Neutrophil (primary cell): ENCODE data around the gene SFXN5.

Source experiments
- H3K27ac ChIP-seq: fragments of 200-600 bp; sonication (generic); 2 replicates; pipeline ENCODE4 v1.5.1; 2016; ENCODE audit warnings: mild to moderate bottlenecking, moderate library complexity
- H3K27me3 ChIP-seq: fragments of 200-600 bp; sonication (generic); 2 replicates; pipeline ENCODE4 v1.6.0; 2016; ENCODE audit warnings: mild to moderate bottlenecking
- H3K36me3 ChIP-seq: fragments of 200-600 bp; sonication (generic); 2 replicates; pipeline ENCODE4 v1.5.1; 2017
- H3K4me1 ChIP-seq, 2 experiments: fragments of 200-600 bp in 1 of 2; sonication (generic) in 1 of 2; 1 replicate in 1 of 2; 2 replicates in 1 of 2; pipeline versions ENCODE4 v1.5.1 to v1.6.1; 2013 to 2016; ENCODE audit warnings: low read depth in 1 of 2, low read length in 1 of 2, mild to moderate bottlenecking in 1 of 2, moderate library complexity in 1 of 2; ENCODE audit not compliant: control insufficient read depth in 1 of 2, insufficient read depth in 1 of 2
- H3K4me3 ChIP-seq, 2 experiments: fragments of 200-600 bp in 1 of 2; sonication (generic) in 1 of 2; 1 replicate in 1 of 2; 2 replicates in 1 of 2; pipeline ENCODE4 v1.5.1; 2013 to 2016; ENCODE audit warnings: low read depth in 1 of 2, low read length in 1 of 2, mild to moderate bottlenecking in 1 of 2, moderate library complexity in 1 of 2
- H3K9me3 ChIP-seq: fragments of 200-600 bp; sonication (generic); 2 replicates; pipeline ENCODE4 v1.5.1; 2016
- TF ChIP-seq, protein P1 (sequence below): fragments of 200-600 bp; sonication (generic); IDR thresholded peaks from 2 replicates; pipeline ENCODE4 v1.5.1; 2016; ENCODE audit warnings: antibody characterized with exemption

SFXN5 gene

DNA sequence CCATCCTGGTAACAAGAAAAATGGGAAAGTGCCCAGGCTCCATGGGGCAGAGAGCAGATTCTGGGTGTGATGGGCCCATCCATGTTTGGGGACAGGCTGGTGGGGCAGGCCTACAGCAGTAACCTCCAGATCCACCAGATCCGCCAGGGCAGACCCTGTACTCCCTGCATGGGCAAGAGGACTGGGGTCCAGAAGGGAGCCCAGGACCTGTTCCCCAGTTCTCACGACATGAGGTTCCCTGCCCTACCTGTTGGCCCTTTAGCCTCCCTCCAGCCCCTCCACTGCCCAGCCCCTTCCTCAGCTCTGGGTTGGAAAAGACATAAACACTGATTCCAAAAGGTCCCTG is 115.5 kb downstream of the SFXN5 start:
- no peaks in the 10 kb centered on the region for H3K27me3 ChIP-seq
- H3K36me3 ChIP-seq = peaks cover 98% of the 10 kb centered on the region
- H3K4me1 ChIP-seq = no peaks in the 10 kb centered on the region
- TF ChIP-seq, protein P1, sequence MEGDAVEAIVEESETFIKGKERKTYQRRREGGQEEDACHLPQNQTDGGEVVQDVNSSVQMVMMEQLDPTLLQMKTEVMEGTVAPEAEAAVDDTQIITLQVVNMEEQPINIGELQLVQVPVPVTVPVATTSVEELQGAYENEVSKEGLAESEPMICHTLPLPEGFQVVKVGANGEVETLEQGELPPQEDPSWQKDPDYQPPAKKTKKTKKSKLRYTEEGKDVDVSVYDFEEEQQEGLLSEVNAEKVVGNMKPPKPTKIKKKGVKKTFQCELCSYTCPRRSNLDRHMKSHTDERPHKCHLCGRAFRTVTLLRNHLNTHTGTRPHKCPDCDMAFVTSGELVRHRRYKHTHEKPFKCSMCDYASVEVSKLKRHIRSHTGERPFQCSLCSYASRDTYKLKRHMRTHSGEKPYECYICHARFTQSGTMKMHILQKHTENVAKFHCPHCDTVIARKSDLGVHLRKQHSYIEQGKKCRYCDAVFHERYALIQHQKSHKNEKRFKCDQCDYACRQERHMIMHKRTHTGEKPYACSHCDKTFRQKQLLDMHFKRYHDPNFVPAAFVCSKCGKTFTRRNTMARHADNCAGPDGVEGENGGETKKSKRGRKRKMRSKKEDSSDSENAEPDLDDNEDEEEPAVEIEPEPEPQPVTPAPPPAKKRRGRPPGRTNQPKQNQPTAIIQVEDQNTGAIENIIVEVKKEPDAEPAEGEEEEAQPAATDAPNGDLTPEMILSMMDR = no peak
- no peak overlapping the region for H3K27ac ChIP-seq
- H3K9me3 ChIP-seq = no peaks in the 10 kb centered on the region
- no peak overlapping the region for H3K4me3 ChIP-seq

GRCh38 chr2:72955228-72956049 is 116.1 kb downstream of the SFXN5 start:
- TF ChIP-seq, protein P1 = no peak
- Histone ChIP-seq H3K36me3 (peaks cover 98% of the 10 kb centered on the region), H3K27ac (no peak overlapping the region), H3K9me3 (no peaks in the 10 kb centered on the region), H3K4me3 (no peak overlapping the region), H3K27me3 (no peaks in the 10 kb centered on the region), H3K4me1 (no peaks in the 10 kb centered on the region)

GRCh38 chr2:72954376-72955227 is 116.9 kb downstream of the SFXN5 start:
- Histone ChIP-seq H3K27ac (no peak overlapping the region), H3K4me3 (no peak overlapping the region), H3K4me1 (no peaks in the 10 kb centered on the region)

GRCh38 chr2:72953976-72954375 is 117.5 kb downstream of the SFXN5 start:
- Histone ChIP-seq H3K27ac (no peak overlapping the region), H3K36me3 (peaks cover 97% of the 10 kb centered on the region), H3K27me3 (no peaks in the 10 kb centered on the region), H3K9me3 (no peaks in the 10 kb centered on the region), H3K4me3 (no peak overlapping the region), H3K4me1 (no peaks in the 10 kb centered on the region)
- TF ChIP-seq, protein P1 = no peak

More at GRCh38 chr2:72954376-72955227, 116.9 kb downstream of the SFXN5 start:
- Histone ChIP-seq H3K27me3 (no peaks in the 10 kb centered on the region), H3K9me3 (no peaks in the 10 kb centered on the region), H3K36me3 (peaks cover 98% of the 10 kb centered on the region)
- TF ChIP-seq, protein P1 = no peak

DNA sequence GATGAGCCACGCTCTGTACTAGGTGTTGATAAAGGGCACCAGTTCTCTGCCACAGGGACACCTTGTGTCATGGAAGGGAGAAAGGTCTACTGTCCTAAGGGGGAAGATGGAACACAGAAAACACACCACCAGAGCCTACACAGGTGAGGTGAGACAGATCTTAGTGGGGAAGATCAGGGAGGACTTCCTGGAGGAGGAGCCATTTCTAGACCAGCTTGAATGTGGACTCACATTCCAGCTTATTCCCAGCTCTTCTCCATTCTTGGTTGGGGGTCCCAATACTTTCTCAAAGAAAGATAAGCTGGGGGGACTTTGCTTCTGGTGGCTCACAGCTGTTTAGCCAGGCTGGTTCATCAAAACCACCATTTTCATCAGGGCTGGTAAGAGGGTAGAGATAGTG is 118.0 kb downstream of the SFXN5 start:
- TF ChIP-seq, protein P1 = no peak
- Histone ChIP-seq H3K4me1 (no peaks in the 10 kb centered on the region), H3K36me3 (peaks cover 97% of the 10 kb centered on the region), H3K9me3 (no peaks in the 10 kb centered on the region), H3K4me3 (no peak overlapping the region), H3K27me3 (no peaks in the 10 kb centered on the region), H3K27ac (no peak overlapping the region)
